ENCODE results near the gene SMYD1. TPM values are rescaled to one million over a fixed set of nuclear protein-coding genes. Genes with fewer than 3 reads are reported as not detected.

SMYD1 gene
- total RNA-seq, 1 donor from 2014 or later, result not detected

DNA sequence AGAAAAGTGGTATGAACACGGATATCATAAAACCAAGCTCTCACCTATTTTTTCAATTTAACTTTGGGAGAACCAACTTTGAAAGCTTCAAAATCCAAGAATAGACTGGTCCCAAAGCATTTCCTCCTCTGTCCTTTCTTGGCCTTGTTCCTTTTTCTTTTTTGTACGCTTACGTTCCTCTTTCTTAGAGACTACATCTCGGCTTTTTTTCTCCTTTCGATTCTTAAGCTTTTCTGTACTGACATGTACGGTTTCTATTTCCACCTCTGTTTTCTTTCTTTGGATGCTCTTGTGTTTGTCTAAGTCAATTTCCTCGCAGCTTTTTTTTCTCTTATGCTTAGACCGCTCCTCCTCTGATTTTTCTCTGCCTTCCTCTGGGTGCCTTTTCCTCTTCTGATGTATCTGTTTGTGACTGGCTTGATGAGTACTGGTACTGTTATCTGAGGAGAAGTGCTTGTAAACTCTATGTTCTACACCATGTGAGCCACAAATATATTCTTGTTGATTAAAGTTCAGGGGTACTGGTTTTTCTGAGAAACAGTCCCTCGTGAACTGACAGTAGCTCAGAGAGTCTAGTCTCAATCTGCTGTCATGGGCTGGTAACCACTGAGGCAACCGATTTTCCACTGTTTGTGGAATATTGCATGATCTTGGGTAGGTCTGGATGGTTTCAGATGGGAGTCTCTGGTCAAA lies 39.8 kb upstream of the SMYD1 start:
- Mint-ChIP-seq H3K27me3 (ENCODE audit: low read depth) (no peaks in the 10 kb centered on the region), H3K36me3 (ENCODE audit: low read depth) (peaks cover 22% of the 10 kb centered on the region)

DNA sequence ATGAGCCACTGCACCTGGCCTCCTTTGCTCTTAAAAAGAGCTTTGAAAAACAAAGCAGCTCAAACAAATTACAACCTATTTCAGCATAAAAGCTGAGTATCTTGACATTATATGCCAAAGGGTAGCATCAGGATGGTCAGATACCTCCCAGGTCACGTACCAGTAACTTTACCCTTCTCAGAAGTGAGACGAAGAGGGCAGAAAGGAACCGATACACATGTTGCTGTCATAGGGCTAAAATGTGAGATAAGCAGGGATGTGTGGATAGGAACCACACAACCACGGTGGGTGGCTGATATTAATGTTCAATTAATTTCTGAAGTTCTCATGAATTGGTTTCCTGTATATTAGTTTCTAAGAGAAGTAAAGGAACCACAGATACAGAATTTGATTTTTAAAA lies 38.7 kb upstream of the SMYD1 start:
- H3K27me3 Mint-ChIP-seq (ENCODE audit: low read depth), result no peaks in the 10 kb centered on the region
- H3K4me3 Mint-ChIP-seq, result no peak overlapping the region
- H3K27ac Mint-ChIP-seq (ENCODE audit: unreplicated experiment), result no peak overlapping the region
- H3K9me3 Mint-ChIP-seq, result no peaks in the 10 kb centered on the region
- peaks cover 22% of the 10 kb centered on the region for H3K36me3 Mint-ChIP-seq (ENCODE audit: low read depth)
- no peak for DNase-seq (ENCODE audit: low read depth, low spot score)
- peaks cover 7% of the 10 kb centered on the region for H3K4me1 Mint-ChIP-seq
- TF ChIP-seq, protein P1, sequence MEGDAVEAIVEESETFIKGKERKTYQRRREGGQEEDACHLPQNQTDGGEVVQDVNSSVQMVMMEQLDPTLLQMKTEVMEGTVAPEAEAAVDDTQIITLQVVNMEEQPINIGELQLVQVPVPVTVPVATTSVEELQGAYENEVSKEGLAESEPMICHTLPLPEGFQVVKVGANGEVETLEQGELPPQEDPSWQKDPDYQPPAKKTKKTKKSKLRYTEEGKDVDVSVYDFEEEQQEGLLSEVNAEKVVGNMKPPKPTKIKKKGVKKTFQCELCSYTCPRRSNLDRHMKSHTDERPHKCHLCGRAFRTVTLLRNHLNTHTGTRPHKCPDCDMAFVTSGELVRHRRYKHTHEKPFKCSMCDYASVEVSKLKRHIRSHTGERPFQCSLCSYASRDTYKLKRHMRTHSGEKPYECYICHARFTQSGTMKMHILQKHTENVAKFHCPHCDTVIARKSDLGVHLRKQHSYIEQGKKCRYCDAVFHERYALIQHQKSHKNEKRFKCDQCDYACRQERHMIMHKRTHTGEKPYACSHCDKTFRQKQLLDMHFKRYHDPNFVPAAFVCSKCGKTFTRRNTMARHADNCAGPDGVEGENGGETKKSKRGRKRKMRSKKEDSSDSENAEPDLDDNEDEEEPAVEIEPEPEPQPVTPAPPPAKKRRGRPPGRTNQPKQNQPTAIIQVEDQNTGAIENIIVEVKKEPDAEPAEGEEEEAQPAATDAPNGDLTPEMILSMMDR (conservative IDR thresholded peaks at IDR 0.05), result no peak

More for the DNA sequence above, 39.8 kb upstream of the SMYD1 start:
- Mint-ChIP-seq H3K9me3 (no peaks in the 10 kb centered on the region), H3K4me1 (peaks cover 7% of the 10 kb centered on the region), H3K4me3 (no peak overlapping the region), H3K27ac (ENCODE audit: unreplicated experiment) (no peak overlapping the region)
- no peak for DNase-seq (ENCODE audit: low read depth, low spot score)
- TF ChIP-seq, protein P1 (conservative IDR thresholded peaks at IDR 0.05), result no peak

DNA sequence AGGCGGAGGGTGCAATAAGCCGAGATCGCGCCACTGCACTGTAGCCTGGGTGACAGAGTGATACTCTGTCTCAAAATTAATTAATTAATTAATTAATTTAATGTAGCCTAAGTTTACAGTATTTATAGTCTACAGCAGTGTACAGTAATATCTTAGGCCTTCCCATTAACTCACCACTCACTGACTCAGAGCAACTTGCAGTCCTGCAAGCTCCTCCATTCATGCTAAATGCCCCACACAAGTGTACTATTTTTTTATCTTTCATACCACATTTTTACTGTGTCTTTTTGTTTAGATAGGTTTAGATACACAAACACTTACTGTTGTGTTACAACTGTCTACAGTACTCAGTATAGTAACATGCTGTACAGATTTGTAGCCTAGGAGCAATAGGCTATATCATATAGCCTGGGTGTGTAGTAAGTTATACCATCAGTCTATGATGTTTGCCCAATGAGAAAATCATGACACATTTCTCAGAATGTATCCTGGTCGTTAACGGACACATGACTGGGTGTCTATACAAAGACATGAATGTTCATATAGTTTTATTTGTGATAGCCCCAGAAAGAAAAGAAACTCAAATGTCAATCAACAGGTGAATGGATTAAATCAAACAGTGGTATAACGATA lies 35.4 kb upstream of the SMYD1 start:
- Mint-ChIP-seq H3K4me1 (peaks cover 6% of the 10 kb centered on the region), H3K4me3 (no peak overlapping the region), H3K27ac (ENCODE audit: unreplicated experiment) (no peak overlapping the region), H3K9me3 (no peaks in the 10 kb centered on the region), H3K36me3 (ENCODE audit: low read depth) (peaks cover 26% of the 10 kb centered on the region), H3K27me3 (ENCODE audit: low read depth) (no peaks in the 10 kb centered on the region)
- DNase-seq (ENCODE audit: low read depth, low spot score), result no peak
- TF ChIP-seq, protein P1 (conservative IDR thresholded peaks at IDR 0.05), result no peak

DNA sequence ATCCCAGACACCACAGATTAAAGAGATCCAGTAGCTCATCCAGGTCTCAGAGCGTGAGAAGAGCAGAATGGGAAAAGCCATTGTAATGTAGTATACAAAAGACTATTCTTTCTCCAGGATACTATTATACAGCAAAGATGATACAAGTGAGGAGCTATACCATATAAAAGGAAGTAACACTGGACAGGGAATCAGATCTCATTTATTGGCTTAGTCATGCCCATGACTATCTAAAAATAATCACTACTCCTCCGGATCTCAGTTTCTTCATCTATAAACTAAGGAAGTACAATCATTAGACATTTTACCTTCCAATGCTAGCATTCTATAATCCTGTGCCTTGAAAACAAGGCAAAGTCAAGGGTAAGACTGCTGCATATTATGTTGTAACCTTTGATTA lies 31.4 kb upstream of the SMYD1 start:
- H3K36me3 Mint-ChIP-seq (ENCODE audit: low read depth), result peaks cover 15% of the 10 kb centered on the region

DNA sequence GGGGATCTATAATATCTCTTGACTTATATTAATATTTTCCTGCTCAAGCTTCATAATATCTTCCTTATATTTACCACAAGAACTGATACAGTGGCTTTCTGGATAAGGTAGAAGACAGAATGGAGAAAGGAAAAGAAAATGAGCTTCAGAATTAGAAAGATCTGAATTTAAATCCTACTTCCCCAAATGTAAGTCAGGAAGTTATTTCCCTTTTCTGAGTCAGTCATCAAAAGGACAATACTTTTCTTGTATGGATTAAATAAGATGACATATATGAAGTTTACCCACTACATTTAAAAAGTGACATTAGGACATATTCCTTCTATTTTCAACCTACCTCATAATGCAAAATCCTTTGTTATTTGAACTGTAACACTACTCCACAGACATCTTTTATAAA lies 31.0 kb upstream of the SMYD1 start:
- Mint-ChIP-seq H3K36me3 (ENCODE audit: low read depth) (peaks cover 15% of the 10 kb centered on the region), H3K4me1 (peaks cover 6% of the 10 kb centered on the region), H3K9me3 (no peaks in the 10 kb centered on the region), H3K27me3 (ENCODE audit: low read depth) (no peaks in the 10 kb centered on the region), H3K4me3 (no peak overlapping the region), H3K27ac (ENCODE audit: unreplicated experiment) (no peak overlapping the region)
- no peak for DNase-seq (ENCODE audit: low read depth, low spot score)
- TF ChIP-seq, protein P1 (conservative IDR thresholded peaks at IDR 0.05), result no peak

More for the DNA sequence above, 31.4 kb upstream of the SMYD1 start:
- H3K27me3 Mint-ChIP-seq (ENCODE audit: low read depth), result no peaks in the 10 kb centered on the region
- H3K9me3 Mint-ChIP-seq, result no peaks in the 10 kb centered on the region
- DNase-seq (ENCODE audit: low read depth, low spot score), result no peak
- no peak overlapping the region for H3K27ac Mint-ChIP-seq (ENCODE audit: unreplicated experiment)
- H3K4me1 Mint-ChIP-seq, result peaks cover 6% of the 10 kb centered on the region
- TF ChIP-seq, protein P1 (conservative IDR thresholded peaks at IDR 0.05), result no peak
- no peak overlapping the region for H3K4me3 Mint-ChIP-seq

All from neural crest cell (in vitro differentiated cells).